GM12892 (cell line): ENCODE measurements around the gene PGAM2.

Experiments
- POLR2A ChIP-seq: IDR thresholded peaks from 2 replicates; pipeline ENCODE4 v1.6.1; 2011; ENCODE audit warnings: low read depth, low read length, control low read depth
- POLR2AphosphoS5 ChIP-seq: IDR thresholded peaks from 2 replicates; pipeline ENCODE4 v1.6.1; 2011; ENCODE audit warnings: low read depth, low read length, control low read depth
- TAF1 ChIP-seq: IDR thresholded peaks from 2 replicates; pipeline ENCODE4 v1.6.1; 2011; ENCODE audit warnings: low read depth, mild to moderate bottlenecking, control low read depth, low read length, borderline replicate concordance

- no peak for TF ChIP-seq POLR2A
- no peak for TF ChIP-seq POLR2AphosphoS5
- no peak for TF ChIP-seq TAF1
Measured at GRCh38 chr7:44083796-44084195, 18.4 kb upstream of the PGAM2 start.
